ENCODE results near the gene MYO3B.

Gene MYO3B

DNA sequence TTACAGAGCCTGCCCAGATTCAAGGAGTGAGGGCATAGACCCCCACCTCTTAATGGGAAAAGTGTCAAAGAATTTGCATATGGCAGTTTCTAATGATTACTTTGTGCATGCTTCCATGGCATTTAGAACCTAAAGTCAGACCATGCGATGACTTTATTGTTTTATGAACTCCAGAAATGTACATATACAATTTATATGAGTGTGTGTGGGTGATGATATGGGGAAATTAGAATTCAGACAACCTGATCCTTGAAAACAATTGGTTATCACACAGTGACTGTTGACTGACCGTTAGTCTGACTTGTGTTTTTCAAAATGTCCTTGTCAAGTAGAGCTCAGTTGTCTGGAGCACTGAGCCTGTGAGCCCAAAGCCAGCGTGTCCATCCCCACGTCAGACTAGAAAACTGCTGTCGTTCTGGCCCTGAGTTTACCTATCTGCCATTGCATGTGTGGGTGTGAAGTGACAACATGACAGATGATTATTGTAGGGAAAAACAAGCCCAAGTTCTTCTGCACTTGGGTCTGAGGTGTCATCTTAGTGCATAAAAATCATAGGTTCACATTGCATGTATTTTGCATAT is 128.4 kb downstream of the MYO3B start:
- no peak for DNase-seq (ENCODE audit: low spot score)

DNA sequence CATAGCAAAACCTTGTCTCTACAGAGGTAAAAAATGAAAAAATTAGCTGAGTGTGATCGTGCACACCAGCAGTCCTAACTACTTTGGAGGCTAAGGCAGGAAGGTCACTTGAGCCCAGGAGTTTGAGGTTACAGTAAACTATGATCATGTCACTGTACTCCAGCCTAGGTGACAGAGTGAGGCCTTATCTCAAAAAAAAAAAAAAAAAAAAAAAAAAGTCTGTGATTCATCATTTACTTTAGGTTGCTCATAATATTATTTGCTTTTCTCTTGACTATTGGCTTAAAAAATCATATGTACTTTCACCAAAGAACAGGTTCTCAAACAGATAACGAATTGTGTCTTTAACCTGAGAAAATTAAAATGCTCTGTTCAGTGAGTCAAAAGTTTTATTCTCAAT is 129.1 kb downstream of the MYO3B start:
- no peak for DNase-seq (ENCODE audit: low spot score)

DNA sequence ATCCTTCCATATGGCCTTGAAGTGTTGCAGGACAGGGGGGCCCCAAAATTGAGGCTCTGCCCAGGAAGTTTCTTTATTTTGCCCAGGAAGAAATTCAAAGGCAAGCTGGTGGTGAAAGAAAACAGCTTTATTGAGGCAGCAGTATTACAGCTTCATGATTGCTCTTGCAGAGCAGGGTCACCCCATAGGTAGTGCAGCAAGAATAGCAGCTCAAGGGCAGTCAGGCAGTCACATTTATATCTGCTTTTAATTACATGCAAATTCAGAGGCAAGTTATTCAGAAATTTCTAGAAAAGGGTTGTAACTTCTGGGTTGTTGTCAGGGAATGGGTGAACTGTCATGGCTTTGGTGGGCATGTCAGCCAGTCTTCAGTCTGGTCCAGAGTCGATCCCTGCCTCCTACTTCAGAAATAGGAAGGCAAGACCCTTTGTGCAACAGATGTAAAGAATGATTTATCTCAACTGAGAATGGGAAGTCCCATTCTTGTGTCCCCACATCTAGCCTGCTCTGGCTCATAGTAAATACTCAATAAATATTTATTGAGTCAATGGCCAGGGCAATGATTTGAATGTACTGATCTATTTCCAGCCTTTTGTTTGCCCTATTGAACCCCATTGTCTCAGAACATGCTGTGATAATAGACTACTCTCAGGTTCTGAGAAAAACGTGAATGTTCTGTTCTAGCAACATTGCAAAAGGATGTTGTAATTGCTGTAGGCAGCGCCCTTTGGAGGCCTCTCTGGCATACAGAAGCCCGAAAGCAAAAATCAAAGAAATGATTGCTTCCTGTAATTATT is 129.8 kb downstream of the MYO3B start:
- no peak for DNase-seq (ENCODE audit: low spot score)

DNA sequence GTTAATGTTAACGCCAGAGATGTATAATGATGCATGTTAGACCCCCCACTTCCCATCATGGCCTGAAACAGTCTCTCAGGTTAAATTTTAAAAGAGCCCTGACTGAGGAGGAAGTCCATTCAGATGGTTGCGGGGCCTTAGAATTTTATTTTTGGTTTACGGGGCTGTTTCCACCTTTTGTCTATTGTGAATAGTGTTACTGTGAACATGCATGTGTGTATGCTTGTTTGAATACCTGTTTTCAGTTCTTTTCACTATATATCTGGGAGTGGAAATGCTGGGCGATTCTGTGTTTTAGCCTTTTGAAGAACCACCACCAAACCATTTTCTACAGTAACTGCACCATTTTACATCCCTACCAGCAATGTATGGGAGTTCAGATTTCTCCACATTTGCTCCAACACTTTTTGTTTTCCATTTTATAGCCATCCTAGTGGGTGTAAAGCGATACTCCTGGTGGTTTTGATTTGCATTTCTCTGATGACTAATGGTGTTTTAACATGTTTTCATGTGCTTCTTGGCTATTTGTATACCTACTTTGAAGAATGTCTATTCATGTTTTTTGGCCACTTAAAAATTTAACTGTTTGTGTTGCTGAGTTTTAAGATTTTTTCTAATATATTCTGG is 133.0 kb downstream of the MYO3B start:
- DNase-seq (ENCODE audit: low spot score): no peak

DNA sequence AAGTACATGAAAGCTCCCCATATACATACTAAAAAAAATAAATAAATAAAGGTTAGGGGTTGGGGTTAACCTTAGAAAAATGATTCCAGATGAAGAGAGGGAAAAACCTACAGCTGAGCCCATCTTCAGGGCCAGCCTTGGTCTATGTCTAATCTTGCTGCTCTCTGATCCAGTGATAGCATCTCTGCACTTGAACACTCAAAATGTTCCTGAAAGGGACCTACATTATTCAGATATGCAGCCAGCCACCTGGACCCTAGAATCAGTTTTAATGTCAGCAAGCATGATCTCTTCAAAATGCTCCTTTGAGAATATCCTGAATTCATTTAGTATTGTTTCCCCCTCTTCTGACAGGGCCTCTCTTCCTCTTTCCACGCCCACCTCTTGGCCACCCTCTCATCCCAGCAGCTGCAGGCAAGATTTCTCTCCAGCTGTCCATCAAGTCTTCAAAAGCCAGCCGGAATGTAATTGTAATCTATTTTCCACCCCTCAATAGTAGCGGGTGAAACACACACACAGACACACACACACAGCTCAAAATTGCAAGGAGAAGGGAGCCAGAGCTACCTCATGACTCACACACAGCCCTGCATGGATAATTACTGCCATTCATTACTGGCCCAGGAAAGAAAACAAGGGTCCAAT is 135.5 kb downstream of the MYO3B start:
- no peak for DNase-seq (ENCODE audit: low spot score)

DNA sequence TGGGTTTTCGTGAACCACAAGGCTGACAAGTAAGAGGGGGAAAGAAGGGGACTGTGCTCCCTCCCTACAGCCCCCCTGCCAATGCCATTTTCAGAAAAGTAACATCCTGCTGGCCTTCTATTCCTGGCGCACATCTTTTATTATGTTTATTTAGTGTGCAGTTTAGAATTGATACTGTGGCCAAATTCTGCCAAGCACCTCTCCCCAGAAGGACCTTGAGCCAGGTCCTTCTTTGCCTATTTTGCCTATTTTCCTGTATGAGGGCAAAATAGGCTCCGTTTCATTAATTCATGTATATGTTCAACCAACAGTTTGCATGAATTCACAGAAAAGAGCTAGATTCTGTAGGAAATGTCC is 136.0 kb downstream of the MYO3B start:
- DNase-seq (ENCODE audit: low spot score): no peak

DNA sequence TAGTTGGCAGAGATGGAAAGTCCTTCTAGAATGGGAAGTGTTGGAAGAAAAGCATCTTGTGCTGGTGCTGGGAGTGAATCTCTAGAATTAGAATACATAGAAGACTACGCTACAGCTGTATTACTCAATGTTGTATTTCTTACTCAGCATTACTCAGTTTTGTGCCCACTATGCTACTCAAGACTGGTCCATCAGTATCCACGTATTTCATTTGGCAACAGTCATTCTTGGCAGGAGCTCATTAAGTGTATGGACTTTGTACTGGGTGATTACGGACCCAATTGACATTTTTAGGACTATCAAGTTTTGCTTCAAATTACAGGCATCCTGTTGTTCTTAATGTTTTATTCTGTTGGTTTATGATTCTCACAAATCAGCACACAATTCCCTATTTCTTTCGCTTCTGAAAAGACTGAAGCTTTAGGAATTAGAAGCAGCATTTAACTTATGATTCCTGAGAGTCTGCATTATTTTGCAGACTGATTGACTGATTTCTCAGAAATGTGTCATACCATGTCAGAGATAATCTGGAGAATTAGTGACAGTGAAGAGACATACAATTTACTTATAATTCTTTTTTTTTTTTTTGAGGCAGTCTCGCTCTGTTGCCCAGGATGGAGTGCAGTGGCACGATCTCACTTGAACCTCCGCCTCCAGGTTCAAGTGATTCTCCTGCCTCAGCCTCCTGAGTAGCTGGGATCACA is 136.9 kb downstream of the MYO3B start:
- DNase-seq (ENCODE audit: low spot score): peak; percentile 35

DNA sequence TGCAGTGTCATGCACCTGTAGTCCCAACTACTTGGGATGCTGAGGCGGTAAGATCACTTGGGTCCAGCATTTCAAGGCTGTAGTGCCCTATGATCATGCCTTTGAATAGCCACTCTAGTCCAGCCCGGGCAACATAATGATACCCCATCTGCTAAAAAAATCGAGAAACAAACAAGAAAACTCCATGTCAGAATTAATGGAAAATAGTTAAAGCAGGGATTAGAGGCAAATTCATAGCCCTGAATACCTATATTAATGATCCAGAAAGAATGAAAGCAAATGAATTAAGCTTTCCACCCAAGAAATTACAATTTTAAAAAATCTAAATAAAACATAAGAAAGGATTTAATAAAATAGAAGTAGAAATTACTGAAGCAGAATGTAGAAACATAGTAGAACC is 143.0 kb downstream of the MYO3B start:
- DNase-seq (ENCODE audit: low spot score): no peak

DNA sequence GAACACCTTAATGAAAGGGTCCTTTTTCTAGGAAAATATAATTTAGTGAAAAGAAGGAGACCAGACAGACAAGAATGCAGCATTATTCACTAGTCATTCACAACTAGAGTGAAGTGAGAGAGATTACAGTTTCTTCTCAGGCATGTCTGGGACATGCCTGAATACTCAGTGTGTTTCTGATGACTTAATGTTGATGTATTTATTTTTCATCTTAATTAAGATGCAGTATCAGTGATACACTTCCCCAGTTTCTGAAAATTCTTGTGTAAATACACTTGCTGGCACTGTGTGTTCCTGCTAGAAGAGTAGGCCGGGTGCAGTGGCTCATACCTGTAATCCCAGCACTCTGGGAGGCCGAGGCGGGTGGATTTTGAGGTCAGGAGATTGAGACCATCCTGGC is 143.6 kb downstream of the MYO3B start:
- no peak for DNase-seq (ENCODE audit: low spot score)

DNA sequence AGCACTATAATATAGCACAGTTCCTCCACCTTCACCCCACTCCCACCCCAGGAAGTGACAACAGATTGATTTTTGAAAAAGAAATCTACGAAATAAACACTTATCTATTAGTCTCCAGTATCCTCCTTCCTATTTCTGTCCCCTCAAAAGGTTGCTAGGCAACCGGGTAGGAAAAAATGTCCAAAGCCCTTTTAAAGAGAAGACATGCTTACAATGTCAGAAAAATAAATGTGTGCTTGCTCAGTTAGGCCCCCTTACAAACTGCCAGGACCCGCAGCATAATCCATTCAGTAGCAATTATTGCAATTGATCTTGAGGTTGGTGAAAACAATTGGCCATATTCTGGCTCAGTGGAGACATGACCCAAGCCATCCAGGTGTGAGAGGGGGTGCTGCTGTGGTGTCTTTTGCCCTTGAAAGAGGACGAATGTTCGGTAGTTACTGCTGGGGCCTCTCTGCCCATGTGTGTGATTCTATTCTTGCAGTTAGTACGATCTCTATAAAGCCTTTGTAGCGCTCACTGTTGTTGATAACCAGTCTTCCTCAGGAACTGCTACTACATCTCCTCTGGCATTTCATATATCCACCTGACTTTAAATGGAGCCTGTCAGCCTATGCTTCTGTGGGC is 144.3 kb downstream of the MYO3B start:
- DNase-seq (ENCODE audit: low spot score): no peak

DNA sequence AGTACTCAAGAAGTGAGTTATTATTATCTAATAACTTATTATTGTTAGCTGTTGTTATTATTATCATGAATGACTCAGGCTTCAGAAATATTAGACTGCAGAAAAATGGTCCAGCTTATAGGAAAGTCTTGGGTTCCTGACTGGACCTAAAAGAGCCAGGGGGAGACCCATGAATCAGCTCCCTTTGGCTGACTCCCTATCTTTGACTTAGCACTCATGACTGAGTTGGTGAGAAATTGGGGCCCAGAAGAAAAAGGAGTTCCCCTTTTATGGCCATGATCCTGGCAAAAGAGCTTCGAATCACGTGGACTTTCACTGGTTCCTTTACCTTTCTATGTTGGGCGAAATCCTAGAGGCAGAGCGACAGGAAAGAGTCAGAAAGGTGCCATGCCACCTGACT is 145.8 kb downstream of the MYO3B start:
- DNase-seq (ENCODE audit: low spot score): no peak

DNA sequence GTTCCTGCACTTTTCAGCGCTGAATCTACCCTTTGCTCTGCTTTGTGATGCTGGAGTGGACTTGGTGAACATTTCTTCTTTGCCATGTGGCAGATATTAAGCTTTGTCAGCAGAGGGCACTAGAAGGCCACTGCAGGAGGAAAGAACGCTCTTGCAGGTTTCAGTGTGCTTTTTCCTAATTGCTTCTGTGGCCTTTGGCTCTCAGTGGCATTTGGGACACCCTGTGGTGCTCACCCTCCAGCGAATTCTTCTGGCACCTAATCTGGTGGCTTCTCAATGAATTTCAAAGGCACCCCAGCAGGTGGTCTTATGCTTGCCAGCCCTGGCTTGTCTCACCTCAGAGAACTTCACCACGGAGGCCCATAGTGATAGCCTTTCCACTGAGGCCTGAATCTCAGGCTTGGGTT is 146.7 kb downstream of the MYO3B start:
- peak; percentile 27 for DNase-seq (ENCODE audit: low spot score)

DNA sequence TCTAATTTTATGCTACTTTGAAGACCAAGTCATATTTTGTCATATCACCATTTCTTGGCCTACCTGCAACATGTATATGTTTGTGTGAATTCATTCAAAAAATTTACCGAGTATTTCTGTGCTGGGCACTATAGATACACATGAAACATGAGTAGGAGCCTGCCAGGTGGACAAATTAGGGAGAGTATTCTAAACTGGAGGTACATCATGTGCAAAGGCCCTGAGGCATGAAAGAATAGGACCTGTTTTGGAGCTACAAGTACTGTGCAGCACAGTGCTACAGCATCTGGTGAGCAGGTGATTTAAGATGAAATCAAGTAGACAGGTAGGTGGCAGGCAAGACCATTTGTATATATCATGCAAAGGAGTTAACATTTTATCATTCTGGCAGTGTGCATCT is 152.9 kb downstream of the MYO3B start:
- no peak for DNase-seq (ENCODE audit: low spot score)

DNA sequence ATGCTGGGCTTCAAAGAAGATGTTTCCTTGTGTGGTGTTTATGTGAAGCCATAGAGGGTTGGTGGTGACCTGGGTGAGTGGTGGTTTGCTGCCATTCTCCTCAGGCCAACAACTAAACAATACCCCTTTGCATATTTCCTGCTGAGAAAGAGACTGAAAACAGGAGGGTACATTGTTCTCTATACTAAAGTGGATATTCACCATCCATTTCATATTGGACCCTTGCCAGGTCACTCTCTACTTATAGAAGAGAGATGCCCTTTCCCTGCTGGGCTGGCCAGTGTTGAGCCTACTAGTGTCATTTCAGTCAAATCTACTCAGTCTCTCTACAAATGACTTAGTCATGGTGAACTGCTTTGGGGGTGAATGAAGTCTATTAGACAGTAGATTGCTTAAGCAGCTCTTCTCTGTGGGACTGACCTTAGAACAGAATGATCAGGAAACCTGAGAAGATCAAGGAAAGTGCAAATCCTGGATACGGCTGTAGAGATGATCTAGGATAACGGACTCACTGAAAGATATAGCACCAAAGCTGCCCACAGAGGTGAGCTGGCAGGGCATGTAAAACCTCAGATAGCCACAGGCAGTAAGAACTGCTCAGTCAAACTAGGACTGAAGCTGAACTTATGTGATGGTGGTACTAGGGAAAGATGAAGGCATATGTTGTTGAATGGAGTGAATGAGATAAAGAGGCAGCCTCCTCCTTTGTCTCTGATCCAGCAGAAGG is 154.9 kb downstream of the MYO3B start:
- no peak for DNase-seq (ENCODE audit: low spot score)

DNA sequence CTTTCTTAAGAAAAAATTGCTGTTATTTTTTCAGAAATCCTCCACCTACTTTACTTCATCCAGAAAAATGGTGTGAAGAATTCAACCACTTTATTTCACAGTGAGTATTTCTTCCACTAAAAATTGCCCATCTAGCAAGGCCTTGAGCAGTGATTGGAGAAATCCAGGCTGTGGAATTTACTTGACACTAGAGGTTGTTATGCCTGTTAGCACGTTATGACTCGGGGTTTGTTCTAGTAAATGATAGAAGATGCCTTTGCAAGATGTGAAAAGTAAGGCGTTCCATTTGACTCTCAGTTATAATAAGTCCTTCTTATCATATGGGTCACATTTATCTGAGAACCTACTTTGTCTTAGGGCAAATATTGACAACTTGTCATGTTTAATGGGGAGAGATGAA is 157.4 kb downstream of the MYO3B start:
- no peak for DNase-seq (ENCODE audit: low spot score)

DNA sequence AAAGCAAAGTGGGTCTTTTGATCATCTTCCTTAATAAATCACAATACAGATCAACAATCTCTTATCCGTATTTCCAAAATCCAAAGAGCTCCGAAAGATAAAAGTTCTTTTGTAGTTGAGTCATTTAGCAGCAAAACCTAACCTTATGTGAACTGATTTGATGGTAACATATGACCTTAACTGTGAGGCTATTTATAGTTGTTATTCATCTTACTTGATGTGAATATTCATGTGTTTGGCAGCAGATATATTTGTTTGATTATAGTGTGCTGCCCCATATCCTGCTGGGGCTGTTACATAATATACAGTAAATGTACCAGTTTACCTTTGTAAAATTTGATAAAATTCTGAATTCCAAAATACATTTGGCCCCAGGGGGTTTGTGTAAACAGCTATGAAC is 158.5 kb downstream of the MYO3B start:
- DNase-seq (ENCODE audit: low spot score): no peak

DNA sequence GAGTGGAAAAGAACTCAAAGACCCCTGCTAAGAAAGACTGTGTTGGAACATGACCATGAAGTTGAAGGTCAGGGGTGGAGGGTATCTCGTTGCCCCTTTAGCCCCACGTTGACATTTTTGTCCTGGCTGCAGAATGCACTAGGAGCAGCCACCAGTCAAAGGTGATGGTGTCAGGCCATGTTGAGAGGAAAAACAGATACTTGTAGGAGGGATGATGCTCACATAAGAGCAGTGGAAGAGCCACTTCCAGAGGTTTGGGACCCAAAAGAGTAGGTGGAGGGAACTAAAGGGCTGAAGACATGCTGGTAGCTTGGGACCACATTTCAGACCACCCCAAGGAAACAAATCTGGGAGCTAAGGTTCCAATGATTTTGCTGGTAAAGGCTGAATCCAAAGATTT is 159.0 kb downstream of the MYO3B start:
- DNase-seq (ENCODE audit: low spot score): no peak

DNA sequence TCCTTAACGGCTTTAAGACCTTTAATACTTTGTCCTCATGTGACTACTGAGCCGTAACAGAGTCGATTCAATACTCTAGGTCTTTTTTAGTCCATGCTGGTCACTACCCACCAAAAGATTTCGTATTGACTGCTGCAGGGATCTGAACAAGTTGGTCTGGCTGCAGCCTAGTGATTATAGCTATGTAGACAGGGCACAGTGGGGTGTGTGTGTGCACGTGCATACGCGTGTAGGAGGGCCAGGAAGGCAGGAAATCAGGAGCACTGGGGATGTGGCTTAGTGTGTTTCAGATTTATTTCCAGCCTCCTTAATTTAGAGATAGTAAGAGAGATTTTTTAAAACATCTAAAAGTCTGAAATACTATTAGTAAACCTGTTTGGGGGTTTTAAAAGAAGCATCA is 161.4 kb downstream of the MYO3B start:
- no peak for DNase-seq (ENCODE audit: low spot score)

DNA sequence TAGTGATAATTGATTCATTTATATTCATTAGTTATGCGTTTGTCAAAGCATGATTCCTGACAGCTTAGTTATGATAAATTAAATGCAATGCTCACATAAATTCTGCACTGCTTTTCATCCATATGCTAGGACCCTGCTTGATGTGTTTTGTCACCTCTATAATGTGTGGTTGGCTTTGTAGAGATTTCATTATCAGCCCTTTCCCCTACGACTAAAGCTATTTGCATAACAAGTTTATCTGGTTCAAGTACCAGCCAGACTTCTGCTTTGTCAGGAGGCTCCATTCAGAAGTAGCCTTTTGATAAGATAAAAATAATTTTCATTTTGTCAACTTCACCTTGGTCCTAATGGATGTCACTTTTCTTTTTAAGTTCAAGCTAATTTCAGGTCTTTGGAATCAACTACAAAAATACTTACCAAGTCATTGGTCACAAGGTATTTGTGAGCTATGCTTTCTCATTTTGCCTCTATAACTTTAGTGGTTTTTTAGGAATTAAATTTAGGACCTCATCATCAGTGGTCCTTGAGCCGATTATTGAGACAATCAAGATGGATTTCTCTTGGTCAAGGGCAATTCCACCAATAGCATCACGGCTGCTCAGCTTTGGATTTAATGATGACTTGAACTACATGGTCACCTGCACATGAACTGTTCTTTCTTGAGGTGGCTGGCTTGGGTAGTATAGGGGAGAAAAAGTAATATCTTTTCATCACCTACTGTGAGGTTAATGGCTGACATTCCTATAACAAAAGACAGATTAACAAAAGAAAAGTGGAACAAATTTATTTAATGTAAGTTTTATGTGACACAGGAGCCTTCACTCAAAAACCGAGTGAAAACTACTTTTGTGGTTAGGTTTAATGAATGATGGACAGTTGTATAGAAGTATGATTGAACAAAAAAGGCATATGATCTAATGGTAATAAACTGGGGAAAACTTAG is 162.1 kb downstream of the MYO3B start:
- DNase-seq (ENCODE audit: low spot score): no peak

DNA sequence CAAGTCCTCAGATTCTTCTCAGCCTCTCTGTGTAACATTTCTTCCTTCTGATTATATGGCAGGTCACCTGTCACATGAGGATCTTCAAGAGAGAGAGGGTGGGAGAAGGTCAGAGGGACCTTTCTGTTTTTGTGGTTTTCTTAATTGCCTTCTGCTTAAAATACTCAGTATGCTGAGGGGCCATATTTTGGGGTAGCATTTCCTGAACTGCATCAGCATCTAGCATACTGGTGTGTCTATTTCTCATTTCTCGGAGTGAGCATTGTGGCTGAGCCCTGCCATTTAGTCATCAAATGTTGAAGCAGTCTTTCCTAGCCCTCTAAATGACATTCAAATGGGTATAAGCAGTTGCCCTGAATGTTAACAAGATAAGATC is 162.7 kb downstream of the MYO3B start:
- no peak for DNase-seq (ENCODE audit: low spot score)

Data from putamen (tissue), 1 donor.